Measurements from ENCODE around the gene ITFG1. TPM values are rescaled to one million over a fixed set of nuclear protein-coding genes. Genes with fewer than 3 reads are reported as not detected.

The ITFG1 gene
- total and polyA plus RNA-seq, 2 of the 13 experiments (the other 11 are each of a cell fraction or from before 2014, with no cell fraction given), result 74.5 to 150 TPM

GRCh38 chr16:47492428-47493377, 31.8 kb upstream of the ITFG1 start (continued):
- TF ChIP-seq ARNT2 (CRISPR knock-in tag; IDR thresholded peaks at IDR 0.05; ENCODE audit: low read depth), result no peak
- no peak for TF ChIP-seq THYN1 (CRISPR knock-in tag; IDR thresholded peaks at IDR 0.05; ENCODE audit: borderline replicate concordance, low read depth)
- 0 out of 2 replicates have a peak, but pooled peaks have one; percentile 9 for TF ChIP-seq ZNF317 (CRISPR knock-in tag; IDR thresholded peaks at IDR 0.05)
- peak; percentile 85 for TF ChIP-seq ARID5B (CRISPR knock-in tag; IDR thresholded peaks at IDR 0.05)
- TF ChIP-seq CTCF (CRISPR knock-in tag; IDR thresholded peaks at IDR 0.05), result peak; percentile 33
- peak; percentile 94 for TF ChIP-seq ZBTB43 (CRISPR knock-in tag; conservative IDR thresholded peaks at IDR 0.05)
- peak; percentile 76 for TF ChIP-seq FOXA3 (CRISPR knock-in tag; IDR thresholded peaks at IDR 0.05)
- TF ChIP-seq ZFP37 (CRISPR knock-in tag; IDR thresholded peaks at IDR 0.05; ENCODE audit: borderline replicate concordance), result 0 out of 2 replicates have a peak, but pooled peaks have one; percentile 48
- no peak for TF ChIP-seq ZBTB2 (CRISPR knock-in tag; IDR thresholded peaks at IDR 0.05; ENCODE audit: low read depth)
- no peak for TF ChIP-seq DNMT1 (CRISPR knock-in tag; IDR thresholded peaks at IDR 0.05)
- no peak for TF ChIP-seq ZNF724P (CRISPR knock-in tag; IDR thresholded peaks at IDR 0.05; ENCODE audit: borderline replicate concordance)
- TF ChIP-seq ZNF232 (CRISPR knock-in tag; IDR thresholded peaks at IDR 0.05; ENCODE audit: borderline replicate concordance), result no peak
- no peak for TF ChIP-seq BHLHE40 (IDR thresholded peaks at IDR 0.05; ENCODE audit: low read length)
- TF ChIP-seq RAD21 (CRISPR knock-in tag; IDR thresholded peaks at IDR 0.05), result peak; percentile 30; the same call in 1 of the 2 replicates
- TF ChIP-seq ZNF446 (CRISPR knock-in tag; IDR thresholded peaks at IDR 0.05), result no peak
- TF ChIP-seq ZNF589 (CRISPR knock-in tag; conservative IDR thresholded peaks at IDR 0.05), result no peak
- no peak for TF ChIP-seq ETS1 (CRISPR knock-in tag; IDR thresholded peaks at IDR 0.05)
- no peak for TF ChIP-seq ZNF841 (CRISPR knock-in tag; IDR thresholded peaks at IDR 0.05; ENCODE audit: borderline replicate concordance)

Data from HepG2 (cell line).